Astrocyte of the spinal cord (primary cell): ENCODE data around the gene PPP2R2D.
A peak's percentile ranks its signal among the peaks of the same experiment; 100 is the strongest.

Experiments
- DNase-seq: peaks from one replicate; pipeline ENCODE4 v3.0.0; 2011; ENCODE audit warnings: low read depth, low spot score
- H3K4me3 ChIP-seq: 2 replicates; pipeline ENCODE4 v1.5.1; 2011; ENCODE audit warnings: low read depth, mild to moderate bottlenecking, low read length, moderate library complexity
- in situ Hi-C: cut with HindIII; loops from 2 replicates; pipeline ENCODE4 v1.10.0; 2017; ENCODE audit warnings: low sequenced_read_pairs
- TF ChIP-seq, protein P1 (sequence below): IDR thresholded peaks from 2 replicates; pipeline ENCODE4 v1.5.1; 2012; ENCODE audit warnings: low read depth, mild to moderate bottlenecking, low read length, inconsistent platforms

Gene PPP2R2D

DNA sequence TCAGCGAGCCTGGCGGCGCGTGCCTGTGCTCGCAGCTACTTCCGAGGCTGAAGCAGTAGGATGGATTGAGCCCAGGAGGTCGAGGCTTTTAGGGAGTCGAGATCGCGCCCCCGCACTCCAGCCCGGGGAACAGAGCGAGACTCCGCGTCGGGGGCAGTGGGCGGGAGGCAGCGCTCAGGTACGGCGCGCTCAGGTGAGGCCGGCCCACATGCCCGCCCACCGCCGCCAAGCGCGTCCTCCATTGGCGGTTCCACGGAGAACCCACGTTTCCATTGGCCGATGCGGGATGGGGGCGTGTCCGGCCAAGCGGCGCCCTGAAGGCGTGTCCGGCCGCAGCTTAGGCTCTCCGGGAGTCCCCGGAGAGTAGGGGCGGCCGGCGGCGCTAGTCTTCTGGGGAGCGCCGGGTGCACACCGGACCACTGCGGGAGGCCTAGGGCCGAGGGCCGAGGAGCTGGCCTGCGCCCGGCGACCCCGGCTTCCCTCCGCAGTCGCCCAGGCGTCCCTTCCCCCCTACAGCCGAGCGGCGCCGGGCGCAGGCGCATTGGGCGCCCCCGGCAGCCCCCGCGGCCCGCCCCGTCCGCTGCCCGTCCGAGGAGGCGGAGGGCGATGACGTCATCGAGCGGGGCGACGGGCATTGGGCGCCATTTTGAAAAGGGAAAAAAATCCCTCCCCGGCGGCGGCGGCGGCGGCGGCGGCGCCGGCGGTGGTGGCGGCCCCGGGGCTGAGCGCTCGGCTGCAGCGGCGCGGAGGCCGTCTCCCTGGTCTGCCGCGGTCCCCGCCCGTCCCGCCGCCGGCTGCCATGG lies at the start of gene PPP2R2D:
Gene PPP2R2D (plus strand): TSS at position 659 of the 803 bp plus-strand sequence. CDS start 141 bp downstream, at position 800.
- in situ Hi-C loops = no loop called here
- H3K4me3 ChIP-seq = peak within 1 kb of the TSS; percentile 66
- DNase-seq = peak; percentile 90
- TF ChIP-seq, protein P1, sequence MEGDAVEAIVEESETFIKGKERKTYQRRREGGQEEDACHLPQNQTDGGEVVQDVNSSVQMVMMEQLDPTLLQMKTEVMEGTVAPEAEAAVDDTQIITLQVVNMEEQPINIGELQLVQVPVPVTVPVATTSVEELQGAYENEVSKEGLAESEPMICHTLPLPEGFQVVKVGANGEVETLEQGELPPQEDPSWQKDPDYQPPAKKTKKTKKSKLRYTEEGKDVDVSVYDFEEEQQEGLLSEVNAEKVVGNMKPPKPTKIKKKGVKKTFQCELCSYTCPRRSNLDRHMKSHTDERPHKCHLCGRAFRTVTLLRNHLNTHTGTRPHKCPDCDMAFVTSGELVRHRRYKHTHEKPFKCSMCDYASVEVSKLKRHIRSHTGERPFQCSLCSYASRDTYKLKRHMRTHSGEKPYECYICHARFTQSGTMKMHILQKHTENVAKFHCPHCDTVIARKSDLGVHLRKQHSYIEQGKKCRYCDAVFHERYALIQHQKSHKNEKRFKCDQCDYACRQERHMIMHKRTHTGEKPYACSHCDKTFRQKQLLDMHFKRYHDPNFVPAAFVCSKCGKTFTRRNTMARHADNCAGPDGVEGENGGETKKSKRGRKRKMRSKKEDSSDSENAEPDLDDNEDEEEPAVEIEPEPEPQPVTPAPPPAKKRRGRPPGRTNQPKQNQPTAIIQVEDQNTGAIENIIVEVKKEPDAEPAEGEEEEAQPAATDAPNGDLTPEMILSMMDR = no peak

DNA sequence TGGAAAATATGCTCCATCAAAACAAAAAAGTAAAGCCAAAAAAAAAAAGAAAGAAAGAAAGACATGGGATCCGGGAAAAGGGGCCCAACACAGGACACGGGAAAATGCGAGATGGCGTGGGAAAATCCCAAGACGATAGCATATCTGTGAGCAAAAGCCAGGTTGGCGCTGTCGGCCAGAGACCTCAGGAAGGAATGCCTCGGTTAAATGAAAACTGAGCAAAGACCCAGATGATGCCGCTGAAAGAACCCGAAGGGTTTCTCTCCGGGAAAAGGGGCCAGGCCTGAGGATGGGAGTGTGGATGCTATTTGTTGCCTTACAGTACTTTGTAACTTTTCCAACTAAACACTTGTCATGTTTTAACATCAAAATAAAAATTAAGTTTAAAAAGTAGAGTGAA lies 49.5 kb upstream of the PPP2R2D start:
- in situ Hi-C loops = no loop called here
- TF ChIP-seq, protein P1 = no peak
- no peak for DNase-seq
- H3K4me3 ChIP-seq = no peak overlapping the region

DNA sequence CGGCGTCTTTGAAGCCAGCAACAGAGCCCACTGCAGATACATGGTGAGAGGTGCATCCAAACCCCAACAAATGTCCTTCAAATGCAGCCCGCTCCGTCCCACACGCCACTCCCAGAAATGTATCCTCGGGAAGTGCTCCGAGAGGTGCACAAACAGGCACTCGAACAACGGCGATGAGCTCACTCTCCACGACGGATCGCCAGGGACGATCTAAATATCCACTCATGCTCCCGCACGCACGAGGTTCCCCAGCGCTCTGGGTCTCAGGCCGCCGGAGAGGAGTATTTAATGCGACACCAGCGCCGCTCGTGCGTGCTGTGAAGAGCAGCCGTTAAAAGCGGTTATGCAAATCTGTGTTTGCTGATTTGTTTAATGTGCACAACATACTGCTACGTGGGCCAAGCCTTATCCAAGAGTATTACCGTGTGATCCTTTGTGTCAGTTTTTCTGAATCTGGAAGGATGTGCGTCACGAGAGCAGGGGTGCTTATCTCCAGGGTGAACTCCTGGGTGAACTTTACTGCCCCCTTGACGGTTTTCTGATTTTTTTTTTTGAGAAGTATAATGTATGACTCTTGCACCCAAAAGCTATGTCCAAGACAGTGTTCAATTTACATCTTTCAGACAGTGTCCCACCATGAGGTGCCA lies 48.5 kb upstream of the PPP2R2D start:
- in situ Hi-C loops = no loop called here
- TF ChIP-seq, protein P1 = no peak
- H3K4me3 ChIP-seq = no peak overlapping the region
- no peak for DNase-seq

DNA sequence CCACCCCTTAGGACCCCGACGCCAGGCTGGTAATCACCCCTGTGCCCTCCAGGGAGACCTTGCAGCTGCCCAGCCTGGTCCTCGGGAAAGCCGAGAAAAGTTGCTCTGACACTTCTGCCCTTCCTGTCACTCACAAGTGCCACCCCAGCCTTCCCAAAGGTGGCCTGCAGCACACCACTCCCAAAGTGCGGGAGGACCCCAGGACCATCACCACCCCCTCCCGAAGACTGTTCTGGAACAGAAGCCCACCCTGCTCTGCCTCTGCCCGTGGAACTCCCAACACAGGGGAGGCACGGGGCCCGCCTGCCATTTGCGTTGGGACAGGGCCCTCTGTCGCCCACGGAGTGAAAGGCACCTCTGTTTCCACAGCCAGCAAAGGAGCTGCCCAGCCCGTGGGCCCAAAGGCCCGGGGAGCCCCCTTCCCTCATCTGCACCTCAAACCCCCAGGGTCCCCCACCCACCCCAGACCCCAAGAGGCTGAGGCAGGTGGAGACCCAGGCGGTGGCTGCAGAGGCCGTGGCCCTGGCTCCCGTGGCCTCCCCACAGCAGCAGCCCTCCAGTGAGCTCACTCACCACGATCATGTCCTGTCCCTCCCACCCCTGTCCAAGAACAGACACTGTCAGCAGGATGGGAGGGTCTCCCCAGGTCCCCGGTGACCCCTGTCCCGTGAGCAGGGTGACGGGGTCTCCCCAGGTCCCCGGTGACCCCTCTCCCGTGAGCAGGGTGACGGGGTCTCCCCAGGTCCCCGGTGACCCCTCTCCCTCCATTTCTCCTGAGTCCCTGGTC lies 47.8 kb upstream of the PPP2R2D start:
- no peak overlapping the region for H3K4me3 ChIP-seq
- in situ Hi-C loops = no loop called here
- TF ChIP-seq, protein P1 = no peak
- DNase-seq = no peak

DNA sequence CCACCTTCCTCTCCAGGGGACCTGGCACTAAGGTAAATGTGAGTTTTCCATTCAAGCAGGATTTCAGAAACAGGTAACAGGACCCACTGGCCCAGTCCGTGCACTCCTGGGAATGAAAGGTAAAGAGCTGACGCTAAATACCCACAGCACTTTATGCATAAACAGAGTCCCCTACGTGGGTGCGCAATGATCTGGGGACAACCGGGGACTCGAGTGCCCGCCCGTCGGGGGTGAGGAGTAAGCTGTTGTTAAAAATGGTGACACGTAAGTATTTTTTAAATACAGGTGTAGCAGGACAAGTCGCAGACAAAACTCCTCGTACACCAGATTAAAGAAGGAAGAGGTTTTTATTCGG lies 47.2 kb upstream of the PPP2R2D start:
- in situ Hi-C loops = no loop called here
- no peak for DNase-seq
- no peak overlapping the region for H3K4me3 ChIP-seq
- TF ChIP-seq, protein P1 = no peak

DNA sequence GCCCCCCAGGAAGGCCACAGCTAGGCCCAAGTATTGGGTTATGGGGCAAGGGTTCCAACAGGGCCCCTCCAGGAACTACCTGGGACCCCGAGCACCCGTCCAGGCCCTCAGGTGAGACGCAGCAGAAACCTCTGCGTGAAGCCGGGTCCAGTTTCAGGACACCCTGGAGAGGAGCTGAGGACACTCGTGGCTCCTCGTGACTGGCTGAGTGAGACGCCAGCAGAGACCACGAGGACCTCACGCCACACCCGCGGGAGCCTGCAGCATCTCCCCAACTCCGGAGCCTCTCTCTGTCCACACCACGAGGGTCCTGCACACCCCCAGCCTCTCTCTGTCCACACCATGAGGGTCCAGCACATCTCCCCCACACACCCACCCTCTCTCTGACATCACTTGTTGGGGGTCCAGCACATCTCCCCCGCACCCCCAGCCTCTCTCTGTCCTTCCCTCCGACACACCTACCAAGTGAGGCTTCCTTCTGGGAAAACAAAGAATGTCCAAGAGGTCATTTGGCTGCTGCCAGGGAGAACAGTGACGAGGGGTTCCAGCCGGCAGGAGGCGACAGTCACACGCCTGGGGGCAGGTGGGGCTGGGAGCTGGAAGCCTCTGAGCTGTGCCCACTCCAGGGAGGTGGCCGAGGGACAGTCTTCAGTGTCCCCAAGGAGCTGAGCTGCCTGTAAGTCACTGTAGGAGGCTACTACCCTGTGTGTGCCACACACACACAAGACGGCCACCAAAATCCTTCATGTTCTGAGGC lies 46.1 kb upstream of the PPP2R2D start:
- in situ Hi-C loops = no loop called here
- no peak for DNase-seq
- TF ChIP-seq, protein P1 = no peak
- H3K4me3 ChIP-seq = no peak overlapping the region
